ENCODE data around the gene TMPRSS9. TPM values are rescaled to one million over a fixed set of nuclear protein-coding genes. Genes with fewer than 3 reads are reported as not detected.

The TMPRSS9 gene
- total and polyA plus RNA-seq, 4 donors, result 0.05 to 0.37 (median 0.09) TPM; not detected in 1

- ATAC-seq (ENCODE audit: insufficient read depth, low FRiP score) (no peak), DNase-seq (no peak)
- H3K9ac ChIP-seq (ENCODE audit: insufficient read depth in 1 of 2, low read length in 2 of 2), result no peak overlapping the region
- no peak overlapping the region for H3K27ac ChIP-seq (ENCODE audit: low read depth in 1 of 2, low read length in 1 of 2)
- no peaks in the 10 kb centered on the region for H3K4me1 ChIP-seq (ENCODE audit: control insufficient read depth in 5 of 5, insufficient read depth in 5 of 5, low read length in 5 of 5)
- H3K27me3 ChIP-seq (ENCODE audit: control insufficient read depth in 3 of 3, insufficient read depth in 3 of 3, low read length in 2 of 3), result no peaks in the 10 kb centered on the region
- 89 to 91% methylated on average over 11 of the region's 11 CpGs for WGBS, 2 donors
- no peak overlapping the region for H3K4me3 ChIP-seq
- no peaks in the 10 kb centered on the region for H3K9me3 ChIP-seq (ENCODE audit: control insufficient read depth in 4 of 4, insufficient read depth in 3 of 4, low read length in 3 of 4)
- H3K36me3 ChIP-seq (ENCODE audit: control insufficient read depth in 4 of 4, insufficient read depth in 4 of 4, low read length in 4 of 4), result peaks cover 0 to 13% (median 4%) of the 10 kb centered on the region in 4 donors
- no peak for TF ChIP-seq CTCF (IDR thresholded peaks at IDR 0.05; ENCODE audit: control extremely low read depth, extremely low read depth)
Observed at GRCh38 chr19:2449019-2449418, 89.0 kb downstream of the TMPRSS9 start.

- Histone ChIP-seq H3K36me3 (ENCODE audit: control insufficient read depth in 4 of 4, insufficient read depth in 4 of 4, low read length in 4 of 4) (peaks cover 0 to 6% (median 4%) of the 10 kb centered on the region in 4 donors), H3K27me3 (ENCODE audit: control insufficient read depth in 3 of 3, insufficient read depth in 3 of 3, low read length in 2 of 3) (no peaks in the 10 kb centered on the region), H3K4me3 (no peak overlapping the region), H3K4me1 (ENCODE audit: control insufficient read depth in 5 of 5, insufficient read depth in 5 of 5, low read length in 5 of 5) (peaks cover 0 to 12% (median 3%) of the 10 kb centered on the region in 5 donors), H3K27ac (ENCODE audit: low read depth in 1 of 2, low read length in 1 of 2) (no peak overlapping the region), H3K9me3 (ENCODE audit: control insufficient read depth in 4 of 4, insufficient read depth in 3 of 4, low read length in 3 of 4) (no peaks in the 10 kb centered on the region), H3K9ac (ENCODE audit: insufficient read depth in 1 of 2, low read length in 2 of 2) (no peak overlapping the region)
- ATAC-seq (ENCODE audit: insufficient read depth, low FRiP score) (no peak), DNase-seq (no peak)
- WGBS, 2 donors, result 95 to 96% methylated on average over 7 of the region's 7 CpGs
- TF ChIP-seq CTCF (IDR thresholded peaks at IDR 0.05; ENCODE audit: control extremely low read depth, extremely low read depth), result no peak
Observed at GRCh38 chr19:2451138-2451537, 91.1 kb downstream of the TMPRSS9 start.

- no peak for DNase-seq
- Histone ChIP-seq H3K4me3 (no peak overlapping the region), H3K9me3 (ENCODE audit: control insufficient read depth in 4 of 4, insufficient read depth in 3 of 4, low read length in 3 of 4) (no peaks in the 10 kb centered on the region), H3K9ac (ENCODE audit: insufficient read depth in 1 of 2, low read length in 2 of 2) (no peak overlapping the region), H3K4me1 (ENCODE audit: control insufficient read depth in 5 of 5, insufficient read depth in 5 of 5, low read length in 5 of 5) (peaks cover 0 to 12% (median 3%) of the 10 kb centered on the region in 5 donors), H3K27ac (ENCODE audit: low read depth in 1 of 2, low read length in 1 of 2) (no peak overlapping the region), H3K27me3 (ENCODE audit: control insufficient read depth in 3 of 3, insufficient read depth in 3 of 3, low read length in 2 of 3) (no peaks in the 10 kb centered on the region), H3K36me3 (ENCODE audit: control insufficient read depth in 4 of 4, insufficient read depth in 4 of 4, low read length in 4 of 4) (peaks cover 0 to 5% (median 3%) of the 10 kb centered on the region in 4 donors)
- ATAC-seq (ENCODE audit: insufficient read depth, low FRiP score), result no peak
- 94% methylated on average over 18 of the region's 18 CpGs for WGBS, 2 donors
- no peak for TF ChIP-seq CTCF (IDR thresholded peaks at IDR 0.05; ENCODE audit: control extremely low read depth, extremely low read depth)
Observed at GRCh38 chr19:2451741-2452140, 91.7 kb downstream of the TMPRSS9 start.

- H3K36me3 ChIP-seq (ENCODE audit: control insufficient read depth in 4 of 4, insufficient read depth in 4 of 4, low read length in 4 of 4), result peaks cover 0 to 5% (median 3%) of the 10 kb centered on the region in 4 donors
- ATAC-seq (ENCODE audit: insufficient read depth, low FRiP score) (no peak), DNase-seq (no peak)
- WGBS, 2 donors, result 94 to 96% methylated on average over 19 of the region's 19 CpGs
- TF ChIP-seq CTCF (IDR thresholded peaks at IDR 0.05; ENCODE audit: control extremely low read depth, extremely low read depth), result no peak
- H3K9ac ChIP-seq (ENCODE audit: insufficient read depth in 1 of 2, low read length in 2 of 2), result no peak overlapping the region
- no peaks in the 10 kb centered on the region for H3K9me3 ChIP-seq (ENCODE audit: control insufficient read depth in 4 of 4, insufficient read depth in 3 of 4, low read length in 3 of 4)
- H3K4me1 ChIP-seq (ENCODE audit: control insufficient read depth in 5 of 5, insufficient read depth in 5 of 5, low read length in 5 of 5), result peaks cover 0 to 17% (median 3%) of the 10 kb centered on the region in 5 donors
- no peak overlapping the region for H3K27ac ChIP-seq (ENCODE audit: low read depth in 1 of 2, low read length in 1 of 2)
- H3K27me3 ChIP-seq (ENCODE audit: control insufficient read depth in 3 of 3, insufficient read depth in 3 of 3, low read length in 2 of 3), result no peaks in the 10 kb centered on the region
- H3K4me3 ChIP-seq, result no peak overlapping the region
Observed at GRCh38 chr19:2453431-2454025, 93.5 kb downstream of the TMPRSS9 start.
